ENCODE results near the gene SMIM36. TPM values are rescaled to one million over a fixed set of nuclear protein-coding genes. Genes with fewer than 3 reads are reported as not detected.

SMIM36 gene
- total RNA-seq, 1 donor from 2014 or later: not detected

- intact Hi-C loops (cut with DNase I): no loop called here
- TF ChIP-seq CTCF (IDR thresholded peaks at IDR 0.05): no peak
- H3K27ac ChIP-seq: peak overlapping the region in 1 of 2 donors; percentile 44
Observed at GRCh38 chr17:55416000-55416399, 95.3 kb downstream of the SMIM36 start.

GRCh38 chr17:55414983-55415382 is 96.3 kb downstream of the SMIM36 start:
- H3K4me3 ChIP-seq: no peak overlapping the region
- H3K36me3 ChIP-seq: peaks cover 12% of the 10 kb centered on the region in 2 donors
- no peaks in the 10 kb centered on the region for H3K4me1 ChIP-seq
- H3K27me3 ChIP-seq: no peaks in the 10 kb centered on the region
- DNase-seq (ENCODE audit: low spot score in 2 of 2): no peak
- TF ChIP-seq CTCF (IDR thresholded peaks at IDR 0.05): no peak
- intact Hi-C loops (cut with DNase I): no loop called here
- H3K27ac ChIP-seq: no peak overlapping the region
- no peaks in the 10 kb centered on the region for H3K9me3 ChIP-seq

More at GRCh38 chr17:55416000-55416399, 95.3 kb downstream of the SMIM36 start:
- no peak overlapping the region for H3K4me3 ChIP-seq
- peaks cover 3 to 6% of the 10 kb centered on the region in 2 donors for H3K36me3 ChIP-seq
- DNase-seq (ENCODE audit: low spot score in 2 of 2): no peak
- H3K9me3 ChIP-seq: no peaks in the 10 kb centered on the region
- H3K4me1 ChIP-seq: no peaks in the 10 kb centered on the region
- H3K27me3 ChIP-seq: no peaks in the 10 kb centered on the region

GRCh38 chr17:55413825-55414489 is 97.3 kb downstream of the SMIM36 start:
- H3K27me3 ChIP-seq: no peaks in the 10 kb centered on the region
- intact Hi-C loops (cut with DNase I): no loop called here
- H3K27ac ChIP-seq: no peak overlapping the region
- no peak overlapping the region for H3K4me3 ChIP-seq
- no peaks in the 10 kb centered on the region for H3K9me3 ChIP-seq
- TF ChIP-seq CTCF (IDR thresholded peaks at IDR 0.05): no peak
- no peaks in the 10 kb centered on the region for H3K4me1 ChIP-seq
- no peak for DNase-seq (ENCODE audit: low spot score in 2 of 2)
- H3K36me3 ChIP-seq: peaks cover 17 to 22% of the 10 kb centered on the region in 2 donors

- H3K4me1 ChIP-seq: no peaks in the 10 kb centered on the region
- DNase-seq (ENCODE audit: low spot score in 2 of 2): no peak
- H3K4me3 ChIP-seq: no peak overlapping the region
- intact Hi-C loops (cut with DNase I): no loop called here
- H3K9me3 ChIP-seq: no peaks in the 10 kb centered on the region
- no peaks in the 10 kb centered on the region for H3K27me3 ChIP-seq
- H3K27ac ChIP-seq: no peak overlapping the region
- TF ChIP-seq CTCF (IDR thresholded peaks at IDR 0.05): no peak
- H3K36me3 ChIP-seq: peaks cover 23 to 33% of the 10 kb centered on the region in 2 donors
Observed at GRCh38 chr17:55411463-55411855, 99.8 kb downstream of the SMIM36 start.

- H3K4me3 ChIP-seq: no peak overlapping the region
- H3K27ac ChIP-seq: no peak overlapping the region
- intact Hi-C loops (cut with DNase I): no loop called here
- no peak for DNase-seq (ENCODE audit: low spot score in 2 of 2)
- no peak for TF ChIP-seq CTCF (IDR thresholded peaks at IDR 0.05)
- no peaks in the 10 kb centered on the region for H3K4me1 ChIP-seq
- no peaks in the 10 kb centered on the region for H3K9me3 ChIP-seq
- no peaks in the 10 kb centered on the region for H3K27me3 ChIP-seq
- H3K36me3 ChIP-seq: peaks cover 23 to 33% of the 10 kb centered on the region in 2 donors
Observed at GRCh38 chr17:55410722-55411462, 100.4 kb downstream of the SMIM36 start.

Measured in ascending aorta (tissue), 2 donors.